Measurements from ENCODE around the gene SFRP2.

GRCh38 chr4:153733751-153734448 lies 55.0 kb downstream of the SFRP2 start:
- TF ChIP-seq POLR2AphosphoS5 (IDR thresholded peaks at IDR 0.05; ENCODE audit: borderline replicate concordance, low read depth, low read length) (no peak), EZH2 (IDR thresholded peaks at IDR 0.05) (no peak)

All from SK-N-MC (cell line).